Fibroblast of skin of right biceps (primary cell): ENCODE results near the gene CD244.
"Not testable (repeated sequence)": the region's sequence is repeated elsewhere in the genome, so short reads cannot be mapped to it uniquely, and the experiment has no call there.

Experiments
- DNase-seq: peaks from one replicate; pipeline ENCODE4 v3.0.0-alpha.2; 2013

The CD244 gene

GRCh38 chr1:160808289-160808688, 54.4 kb downstream of the CD244 start:
- no peak for DNase-seq

DNA sequence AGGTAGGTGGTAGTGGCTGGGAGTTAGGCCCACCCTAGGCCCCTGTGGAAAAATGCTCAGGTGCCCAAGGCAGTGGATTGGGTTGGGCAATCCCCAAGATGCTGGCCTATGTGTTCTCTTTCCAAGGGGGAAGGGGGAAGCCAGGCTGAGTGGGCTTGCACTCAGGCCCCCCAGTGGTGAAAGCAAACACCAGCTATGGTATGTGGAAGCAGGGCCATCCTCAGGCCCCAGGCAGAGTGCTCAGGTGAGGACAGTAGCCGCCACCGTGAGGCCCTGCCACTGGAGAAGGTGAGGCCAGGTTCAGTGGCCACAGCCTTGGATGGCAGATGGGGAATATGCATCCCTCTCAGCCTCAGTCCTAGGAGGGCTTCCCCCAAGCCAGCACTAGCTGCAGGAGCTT, 54.9 kb downstream of the CD244 start:
- DNase-seq = no peak

DNA sequence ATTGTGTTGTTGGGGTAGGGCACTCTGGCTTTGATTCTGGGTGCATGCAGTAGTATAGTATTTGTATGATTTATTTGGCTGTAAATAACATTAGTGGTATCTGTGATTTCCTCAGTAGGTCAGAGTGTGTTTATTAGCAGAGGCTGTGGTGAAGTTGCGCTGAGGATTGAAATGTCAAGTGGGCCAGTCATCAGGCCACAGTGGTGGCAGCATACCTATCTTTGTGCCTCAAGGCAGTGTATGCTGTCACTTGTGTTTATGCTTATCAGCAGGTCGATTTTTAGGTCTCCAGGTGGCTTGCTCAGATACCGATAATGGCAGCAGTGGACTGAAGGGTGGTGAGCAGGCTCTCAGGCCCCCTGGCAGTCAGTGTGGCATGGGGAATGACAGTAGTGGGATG, 55.4 kb downstream of the CD244 start:
- no peak for DNase-seq

GRCh38 chr1:160806784-160807183, 55.9 kb downstream of the CD244 start:
- DNase-seq = no peak

DNA sequence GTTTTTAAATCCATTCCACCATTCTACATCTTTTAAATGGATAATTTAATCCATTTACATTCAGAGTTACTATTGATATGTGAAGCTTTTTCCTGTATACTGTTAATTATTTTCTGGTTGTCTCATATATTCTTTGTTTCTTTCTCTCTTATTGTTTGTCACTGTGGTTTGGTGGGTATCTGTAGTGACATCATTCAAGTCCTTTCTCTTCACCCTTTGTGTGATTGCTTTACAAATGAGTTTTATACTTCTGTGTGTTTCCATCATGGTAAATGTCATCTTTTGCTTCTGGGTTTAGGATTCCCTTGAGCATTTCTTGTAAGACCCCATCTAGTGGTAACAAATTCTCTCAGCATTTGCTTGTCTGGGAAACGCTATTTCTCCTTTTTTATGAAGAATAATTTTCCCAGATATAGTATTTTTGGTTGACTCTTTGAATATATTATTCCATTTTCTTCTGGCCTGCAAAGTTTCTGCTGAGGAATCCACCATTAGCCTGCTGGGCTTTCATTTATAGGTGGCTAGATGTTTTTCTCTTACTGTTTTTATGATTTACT, 56.5 kb downstream of the CD244 start:
- DNase-seq = no peak

GRCh38 chr1:160801836-160802580, 60.7 kb downstream of the CD244 start:
- no peak for DNase-seq

DNA sequence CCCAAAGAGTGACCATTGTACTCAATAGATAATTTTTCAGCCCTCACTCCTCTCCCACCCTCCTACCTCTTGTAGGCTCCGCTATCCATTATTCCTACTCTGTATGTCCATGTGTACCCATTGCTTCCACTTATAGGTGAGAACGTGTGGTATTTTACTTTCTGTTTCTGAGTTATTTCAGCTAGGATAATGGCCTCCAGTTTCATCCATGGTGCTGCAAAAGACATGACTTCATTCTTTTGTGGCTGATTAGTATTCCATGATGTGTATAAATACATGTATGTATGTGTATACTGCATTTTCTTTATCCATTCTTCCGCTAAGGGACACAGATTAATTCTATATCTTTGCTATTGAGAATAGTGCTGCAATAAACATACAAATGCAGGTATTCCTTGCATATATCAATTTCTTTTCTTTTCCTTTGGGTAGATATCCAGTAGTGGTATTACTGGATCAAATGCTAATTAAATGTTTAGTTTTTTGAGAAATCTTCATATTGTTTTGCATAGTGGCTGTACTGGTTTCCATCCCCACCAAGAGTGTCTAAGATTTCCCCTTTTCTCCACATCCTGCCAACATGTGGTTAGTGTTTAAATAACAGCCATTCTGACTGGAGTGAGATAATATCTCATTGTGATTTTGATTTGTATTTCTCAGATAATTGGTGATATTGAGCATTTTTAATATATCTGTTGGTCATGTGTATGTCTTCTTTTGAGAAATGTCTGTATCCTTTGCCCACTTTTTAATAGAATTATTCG, 61.9 kb downstream of the CD244 start:
- DNase-seq = no peak

GRCh38 chr1:160800142-160800541, 62.5 kb downstream of the CD244 start:
- DNase-seq = no peak

GRCh38 chr1:160799641-160800040, 63.0 kb downstream of the CD244 start:
- DNase-seq = no peak

DNA sequence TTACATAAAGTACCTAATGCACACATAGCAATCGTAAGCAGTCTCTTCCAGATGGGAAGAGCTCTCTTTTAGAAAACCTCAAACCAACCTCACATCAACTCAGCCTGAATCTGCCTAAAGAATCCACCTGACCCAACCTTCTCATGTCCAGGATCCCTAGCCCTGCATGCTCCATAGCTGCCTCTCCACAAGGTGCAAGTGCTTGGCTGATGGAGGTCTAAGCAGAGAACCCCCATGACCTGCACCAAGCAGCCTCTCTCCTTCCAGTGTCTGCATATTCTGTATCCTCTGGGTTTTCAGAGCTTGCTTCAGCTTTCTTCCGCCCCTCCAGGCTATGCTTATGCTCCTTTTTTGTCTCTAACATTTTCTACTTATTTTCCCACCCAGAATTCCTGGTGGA, 64.2 kb downstream of the CD244 start:
- no peak for DNase-seq

DNA sequence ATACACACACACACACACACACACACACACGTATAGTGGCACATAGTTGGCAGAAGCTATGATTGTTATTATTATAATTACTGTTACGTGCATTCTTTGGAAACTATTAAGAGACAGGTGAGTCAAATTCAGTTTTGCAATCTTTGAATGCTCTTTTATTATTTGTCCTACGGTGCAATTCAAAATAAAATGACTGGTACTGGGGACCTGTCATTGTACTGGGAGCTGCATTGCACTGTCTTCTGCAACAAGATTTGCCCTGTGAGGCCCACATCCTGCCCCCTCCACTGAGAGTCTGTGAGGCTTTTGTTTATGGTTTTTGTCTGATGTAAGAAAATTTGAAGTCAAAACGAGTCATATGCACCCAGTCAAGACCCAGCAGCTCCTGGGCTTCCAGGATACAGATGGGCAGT, 64.8 kb downstream of the CD244 start:
- DNase-seq = no peak

GRCh38 chr1:160797271-160797709, 65.4 kb downstream of the CD244 start:
- no peak for DNase-seq

DNA sequence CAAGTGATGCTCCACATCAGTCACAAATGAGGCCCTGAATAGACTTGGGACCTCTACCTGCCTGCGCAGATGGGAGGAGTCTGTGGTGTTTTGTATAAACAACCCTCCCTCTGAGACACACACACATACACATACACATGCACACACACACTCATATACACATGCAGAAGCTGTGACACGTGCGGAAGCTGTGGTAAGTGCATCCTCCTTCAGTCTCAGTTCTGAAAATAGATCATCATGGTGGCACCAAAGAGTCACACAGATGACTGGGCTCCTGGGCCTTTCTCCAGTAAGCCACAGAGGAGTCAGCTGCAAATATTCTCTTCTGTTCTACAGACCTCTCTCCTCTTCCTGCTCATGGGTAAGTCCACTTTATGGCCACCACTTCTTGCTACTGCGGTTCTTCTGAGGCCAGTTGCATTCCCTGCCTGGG, 66.7 kb downstream of the CD244 start, which contains the start of gene LY9:
Gene LY9, plus strand, starts transcription at position 224 of the 433 bp plus-strand sequence. Its CDS starts 14 bp downstream, at position 238.
- no peak for DNase-seq

GRCh38 chr1:160794376-160794775, 68.3 kb downstream of the CD244 start:
- DNase-seq = no peak

- no peak for DNase-seq
Observed at GRCh38 chr1:160789702-160790611, 72.7 kb downstream of the CD244 start.

DNA sequence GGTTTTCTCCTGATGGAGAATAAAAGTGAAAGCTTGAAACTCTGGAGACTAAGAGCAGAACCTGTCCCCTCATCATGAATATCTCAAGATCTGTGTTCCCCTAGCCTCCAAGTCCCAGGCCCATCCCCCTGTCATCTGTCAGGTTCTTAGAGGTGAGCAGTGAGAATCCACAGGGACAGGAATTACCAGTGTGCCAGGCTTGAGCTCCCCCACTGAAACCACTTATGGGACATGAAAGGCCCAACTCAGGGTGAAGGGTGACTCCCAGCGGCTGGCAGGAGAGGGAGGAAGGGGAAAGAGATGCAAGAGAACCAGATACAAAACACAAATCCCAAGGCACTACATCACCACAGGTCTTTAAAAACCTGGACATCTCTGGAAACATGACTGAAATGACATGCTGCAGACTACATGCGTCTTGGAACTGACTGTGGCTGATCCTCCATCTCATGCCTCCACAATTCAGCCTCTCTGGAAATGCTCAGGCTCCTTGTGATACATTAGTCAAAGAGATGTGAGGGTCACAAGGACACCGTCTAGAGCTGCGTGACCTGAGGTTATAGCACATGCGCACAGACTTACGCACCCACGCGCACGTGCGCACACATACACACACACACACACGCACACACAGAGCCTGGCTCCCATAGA, 73.5 kb downstream of the CD244 start:
- DNase-seq = no peak

DNA sequence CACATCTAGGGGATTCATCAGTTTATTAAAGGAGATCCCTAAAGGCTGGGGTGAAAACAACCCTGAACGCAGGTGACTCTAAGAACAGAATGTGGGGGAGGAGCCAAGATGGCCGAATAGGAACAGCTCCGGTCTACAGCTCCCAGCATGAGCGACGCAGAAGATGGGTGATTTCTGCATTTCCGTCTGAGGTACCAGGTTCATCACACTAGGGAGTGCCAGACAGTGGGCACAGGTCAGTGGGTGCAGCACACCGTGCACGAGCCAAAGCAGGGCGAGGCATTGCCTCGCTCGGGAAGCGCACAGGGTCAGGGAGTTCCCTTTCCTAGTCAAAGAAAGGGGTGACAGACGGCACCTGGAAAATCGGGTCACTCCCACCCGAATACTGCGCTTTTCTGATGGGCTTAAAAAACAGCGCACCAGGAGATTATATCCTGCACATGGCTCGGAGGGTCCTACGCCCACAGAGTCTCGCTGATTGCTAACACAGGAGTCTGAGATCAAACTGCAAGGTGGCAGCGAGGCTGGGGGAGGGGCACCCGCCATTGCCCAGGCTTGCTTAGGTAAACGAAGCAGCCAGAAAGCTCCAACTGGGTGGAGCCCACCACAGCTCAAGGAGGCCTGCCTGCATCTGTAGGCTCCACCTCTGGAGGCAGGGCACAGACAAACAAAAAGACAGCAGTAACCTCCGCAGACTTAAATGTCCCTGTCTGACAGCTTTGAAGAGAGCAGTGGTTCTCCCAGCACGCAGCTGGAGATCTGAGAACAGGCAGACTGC, 79.5 kb downstream of the CD244 start:
- not testable (repeated sequence) for DNase-seq

DNA sequence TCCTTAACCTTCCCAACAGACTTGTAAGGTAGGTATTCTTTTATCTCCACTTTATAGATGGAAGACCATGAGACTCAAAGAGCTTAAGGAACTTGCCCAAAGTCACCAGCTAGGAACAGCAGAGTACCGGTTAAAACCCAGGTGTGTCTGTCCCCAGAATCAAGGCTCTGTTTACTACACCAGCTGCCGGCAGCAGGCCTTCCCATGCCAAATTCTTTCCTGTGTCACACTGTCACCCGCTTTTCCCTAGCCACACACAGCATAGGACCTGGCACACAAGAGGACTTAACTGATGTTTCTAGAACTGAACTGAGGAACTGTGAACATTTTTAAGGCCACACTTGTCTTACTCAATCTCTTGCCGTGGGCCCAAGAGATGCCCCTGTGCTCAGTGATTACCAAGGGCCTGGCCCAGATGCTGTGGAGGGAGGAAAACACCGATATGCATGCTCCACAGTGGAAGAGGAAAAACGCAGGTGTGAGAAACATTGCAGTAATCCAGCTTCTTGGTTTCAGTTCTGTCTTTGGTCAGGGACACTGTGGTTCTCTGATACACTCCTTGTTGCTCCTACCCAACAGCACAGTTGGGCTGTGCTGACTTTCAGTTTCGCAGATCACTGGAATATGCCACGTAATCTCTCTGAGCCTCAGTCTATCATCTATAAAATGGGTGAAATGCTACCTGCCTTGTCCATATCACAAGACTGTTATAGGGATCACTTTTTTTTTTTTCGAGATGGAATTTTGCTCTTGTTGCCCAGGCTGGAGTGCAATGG, 80.6 kb downstream of the CD244 start:
- no peak for DNase-seq

DNA sequence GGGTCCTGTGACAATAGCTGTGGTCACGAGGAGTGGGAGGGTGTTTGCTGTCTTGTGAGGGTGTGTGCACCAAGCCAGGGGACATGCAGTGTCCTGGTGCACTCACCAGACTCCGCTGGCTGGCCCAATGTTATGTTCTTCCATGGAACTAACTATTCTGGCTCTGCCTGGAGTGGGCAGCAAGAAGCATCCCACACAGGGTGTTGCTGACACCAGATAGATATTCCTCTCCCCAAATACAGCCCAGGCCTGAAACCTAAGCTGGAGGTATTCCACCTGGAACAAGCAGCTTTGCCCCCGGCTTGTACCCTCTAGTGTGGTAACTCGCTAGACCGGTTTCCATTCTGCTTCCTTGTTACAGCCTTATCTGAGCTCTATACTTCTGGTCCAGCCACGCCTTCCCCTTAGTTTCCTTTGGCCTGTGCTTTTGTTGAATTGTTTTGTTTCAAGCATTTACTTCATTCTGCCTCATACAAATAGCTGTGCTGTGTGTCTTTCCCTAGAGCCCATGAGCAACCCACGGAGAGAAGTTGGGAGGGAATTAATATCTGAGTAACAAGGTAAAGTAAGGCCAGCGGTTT, 81.4 kb downstream of the CD244 start:
- no peak for DNase-seq

GRCh38 chr1:160780398-160780755, 82.3 kb downstream of the CD244 start:
- DNase-seq = no peak
